Gastrocnemius medialis (tissue), 4 donors: Measurements from ENCODE around the gene LACRT.

Experiments
- CTCF ChIP-seq, 5 experiments: fragments of 450-650 bp in 3 of 5; fragments of 200-600 bp in 2 of 5; sonication (generic) in 2 of 5; IDR thresholded peaks in 4 of 5; conservative IDR thresholded peaks in 1 of 5; 1 replicate in 4 of 5; 2 replicates in 1 of 5; pipeline ENCODE4 v1.5.1; 2016 to 2019; ENCODE audit warnings: antibody characterized with exemption in 5 of 5, mild to moderate bottlenecking in 3 of 5, moderate library complexity in 3 of 5
- POLR2A ChIP-seq, 2 donors: fragments of 450-650 bp; IDR thresholded peaks; one replicate each; pipeline ENCODE4 v1.6.1; 2017; ENCODE audit warnings: antibody characterized with exemption in 2 of 2, mild to moderate bottlenecking in 2 of 2, moderate library complexity in 2 of 2

- TF ChIP-seq CTCF (IDR thresholded peaks at IDR 0.05 in 4 of 5, conservative IDR thresholded peaks at IDR 0.05 in 1 of 5) (no peak), POLR2A (IDR thresholded peaks at IDR 0.05) (no peak)
Observed at GRCh38 chr12:54585243-54585642, 49.5 kb downstream of the LACRT start.
